ENCODE measurements around the gene IRGC.

Gene IRGC

DNA sequence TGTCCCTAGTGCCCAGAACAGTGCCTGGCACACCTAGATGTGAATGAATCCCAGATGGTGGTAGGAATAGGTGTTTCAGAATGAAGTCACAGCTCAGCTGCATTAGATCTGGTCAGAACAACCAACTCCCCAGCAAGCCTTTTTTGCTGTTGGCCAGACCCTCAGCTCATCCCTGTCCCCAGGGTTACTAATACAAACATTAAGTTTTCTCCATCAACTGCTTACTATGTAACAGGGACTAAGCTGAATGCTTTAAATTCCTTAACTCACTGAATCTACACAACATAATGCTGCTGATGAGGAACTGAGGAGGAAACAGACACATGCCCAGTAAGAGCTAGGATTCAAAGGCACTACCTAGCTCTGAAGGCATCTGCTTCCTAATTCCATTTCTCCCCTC lies 20.1 kb downstream of the IRGC start:
- CTCF ChIA-PET, result interaction anchor here (0.6 to 5.5 kb wide), 8 partner anchors 10 to 74 kb away, joined by 3 to 50 read pairs (median 4); no protein-coding TSS in a partner anchor
- no peaks in the 10 kb centered on the region for H3K9me3 ChIP-seq (ENCODE audit: control insufficient read depth, insufficient read depth, low read depth, low read length)
- no peak overlapping the region for H3K27ac ChIP-seq (ENCODE audit: extremely low read depth, low read depth, low read length)

DNA sequence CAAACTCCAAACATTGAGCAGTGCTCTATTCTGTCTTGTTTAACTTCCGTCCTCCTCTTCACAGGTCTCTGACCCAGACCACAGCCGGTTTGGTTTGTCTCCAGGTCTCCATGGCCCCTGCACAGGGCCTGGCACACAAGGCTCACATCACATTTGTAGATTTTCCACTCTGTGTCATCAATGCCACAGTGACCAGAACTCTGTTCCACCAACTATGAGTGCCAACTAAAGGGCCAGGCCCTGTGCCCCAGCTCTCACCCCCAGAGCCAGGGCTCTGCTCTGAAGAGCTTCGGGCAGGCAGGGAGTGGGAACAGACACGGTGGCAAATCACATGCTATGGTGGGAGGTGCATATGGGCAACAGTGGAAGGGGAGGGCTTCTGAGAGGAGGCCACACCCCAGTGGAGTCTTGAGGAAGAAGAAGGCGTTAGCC lies 22.9 kb downstream of the IRGC start:
- POLR2A ChIA-PET, result interaction anchor here (0.7 to 2.4 kb wide), 3 partner anchors 45 to 80 kb away, joined by 3 to 15 read pairs (median 3); partner anchors contain the start of gene PLAUR
- Histone ChIP-seq H3K4me3 (ENCODE audit: low read depth, low read length) (no peak overlapping the region), H3K36me3 (ENCODE audit: control insufficient read depth in 2 of 2, insufficient read depth in 1 of 2, low read length in 2 of 2) (peaks cover 87 to 100% of the 10 kb centered on the region in 2 experiments), H3K9me3 (ENCODE audit: control insufficient read depth, insufficient read depth, low read depth, low read length) (no peaks in the 10 kb centered on the region), H3K4me1 (ENCODE audit: control insufficient read depth, insufficient read depth, low read length) (no peaks in the 10 kb centered on the region), H3K27ac (ENCODE audit: extremely low read depth, low read depth, low read length) (no peak overlapping the region)
- CTCF ChIA-PET, result interaction anchor here (0.6 to 2.6 kb wide), 7 partner anchors 24 to 144 kb away, joined by 3 to 7 read pairs (median 4); no protein-coding TSS in a partner anchor
- TF ChIP-seq ZNF335 (tag by site-specific recombination; conservative IDR thresholded peaks at IDR 0.05), result no peak
- no peak for TF ChIP-seq ZNF785 (tag by site-specific recombination; IDR thresholded peaks at IDR 0.05)
- TF ChIP-seq ZNF433 (tag by site-specific recombination; IDR thresholded peaks at IDR 0.05; ENCODE audit: low read depth), result no peak
- no peak for TF ChIP-seq ZNF623 (tag by site-specific recombination; IDR thresholded peaks at IDR 0.05)
- TF ChIP-seq, protein P1, sequence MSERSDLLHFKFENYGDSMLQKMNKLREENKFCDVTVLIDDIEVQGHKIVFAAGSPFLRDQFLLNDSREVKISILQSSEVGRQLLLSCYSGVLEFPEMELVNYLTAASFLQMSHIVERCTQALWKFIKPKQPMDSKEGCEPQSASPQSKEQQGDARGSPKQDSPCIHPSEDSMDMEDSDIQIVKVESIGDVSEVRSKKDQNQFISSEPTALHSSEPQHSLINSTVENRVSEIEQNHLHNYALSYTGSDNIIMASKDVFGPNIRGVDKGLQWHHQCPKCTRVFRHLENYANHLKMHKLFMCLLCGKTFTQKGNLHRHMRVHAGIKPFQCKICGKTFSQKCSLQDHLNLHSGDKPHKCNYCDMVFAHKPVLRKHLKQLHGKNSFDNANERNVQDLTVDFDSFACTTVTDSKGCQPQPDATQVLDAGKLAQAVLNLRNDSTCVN (tag by site-specific recombination; optimal IDR thresholded peaks at IDR 0.05), result no peak
- TF ChIP-seq HOXD13 (CRISPR knock-in tag; IDR thresholded peaks at IDR 0.05; ENCODE audit: borderline replicate concordance), result no peak
- TF ChIP-seq, protein P2, sequence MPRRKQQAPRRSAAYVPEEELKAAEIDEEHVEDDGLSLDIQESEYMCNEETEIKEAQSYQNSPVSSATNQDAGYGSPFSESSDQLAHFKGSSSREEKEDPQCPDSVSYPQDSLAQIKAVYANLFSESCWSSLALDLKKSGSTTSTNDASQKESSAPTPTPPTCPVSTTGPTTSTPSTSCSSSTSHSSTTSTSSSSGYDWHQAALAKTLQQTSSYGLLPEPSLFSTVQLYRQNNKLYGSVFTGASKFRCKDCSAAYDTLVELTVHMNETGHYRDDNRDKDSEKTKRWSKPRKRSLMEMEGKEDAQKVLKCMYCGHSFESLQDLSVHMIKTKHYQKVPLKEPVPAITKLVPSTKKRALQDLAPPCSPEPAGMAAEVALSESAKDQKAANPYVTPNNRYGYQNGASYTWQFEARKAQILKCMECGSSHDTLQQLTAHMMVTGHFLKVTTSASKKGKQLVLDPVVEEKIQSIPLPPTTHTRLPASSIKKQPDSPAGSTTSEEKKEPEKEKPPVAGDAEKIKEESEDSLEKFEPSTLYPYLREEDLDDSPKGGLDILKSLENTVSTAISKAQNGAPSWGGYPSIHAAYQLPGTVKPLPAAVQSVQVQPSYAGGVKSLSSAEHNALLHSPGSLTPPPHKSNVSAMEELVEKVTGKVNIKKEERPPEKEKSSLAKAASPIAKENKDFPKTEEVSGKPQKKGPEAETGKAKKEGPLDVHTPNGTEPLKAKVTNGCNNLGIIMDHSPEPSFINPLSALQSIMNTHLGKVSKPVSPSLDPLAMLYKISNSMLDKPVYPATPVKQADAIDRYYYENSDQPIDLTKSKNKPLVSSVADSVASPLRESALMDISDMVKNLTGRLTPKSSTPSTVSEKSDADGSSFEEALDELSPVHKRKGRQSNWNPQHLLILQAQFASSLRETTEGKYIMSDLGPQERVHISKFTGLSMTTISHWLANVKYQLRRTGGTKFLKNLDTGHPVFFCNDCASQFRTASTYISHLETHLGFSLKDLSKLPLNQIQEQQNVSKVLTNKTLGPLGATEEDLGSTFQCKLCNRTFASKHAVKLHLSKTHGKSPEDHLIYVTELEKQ (tag by site-specific recombination; IDR thresholded peaks at IDR 0.05; ENCODE audit: borderline replicate concordance), result no peak

More for the DNA sequence above, 20.1 kb downstream of the IRGC start:
- POLR2A ChIA-PET, result interaction anchor here (0.6 to 2.2 kb wide), 6 partner anchors 10 to 217 kb away, joined by 3 to 8 read pairs (median 4); partner anchors contain the start of genes SMG9 and ZNF283
- Histone ChIP-seq H3K36me3 (ENCODE audit: control insufficient read depth in 2 of 2, insufficient read depth in 1 of 2, low read length in 2 of 2) (peaks cover 88 to 97% of the 10 kb centered on the region in 2 experiments), H3K4me1 (ENCODE audit: control insufficient read depth, insufficient read depth, low read length) (no peaks in the 10 kb centered on the region), H3K4me3 (ENCODE audit: low read depth, low read length) (no peak overlapping the region)
- TF ChIP-seq, protein P3, sequence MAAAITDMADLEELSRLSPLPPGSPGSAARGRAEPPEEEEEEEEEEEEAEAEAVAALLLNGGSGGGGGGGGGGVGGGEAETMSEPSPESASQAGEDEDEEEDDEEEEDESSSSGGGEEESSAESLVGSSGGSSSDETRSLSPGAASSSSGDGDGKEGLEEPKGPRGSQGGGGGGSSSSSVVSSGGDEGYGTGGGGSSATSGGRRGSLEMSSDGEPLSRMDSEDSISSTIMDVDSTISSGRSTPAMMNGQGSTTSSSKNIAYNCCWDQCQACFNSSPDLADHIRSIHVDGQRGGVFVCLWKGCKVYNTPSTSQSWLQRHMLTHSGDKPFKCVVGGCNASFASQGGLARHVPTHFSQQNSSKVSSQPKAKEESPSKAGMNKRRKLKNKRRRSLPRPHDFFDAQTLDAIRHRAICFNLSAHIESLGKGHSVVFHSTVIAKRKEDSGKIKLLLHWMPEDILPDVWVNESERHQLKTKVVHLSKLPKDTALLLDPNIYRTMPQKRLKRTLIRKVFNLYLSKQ (tag by site-specific recombination; IDR thresholded peaks at IDR 0.05; ENCODE audit: borderline replicate concordance), result no peak
- TF ChIP-seq SETDB1 (IDR thresholded peaks at IDR 0.05; ENCODE audit: insufficient read length, low read length) (no peak), WT1 (tag by site-specific recombination; IDR thresholded peaks at IDR 0.05) (no peak), ZNF10 (tag by site-specific recombination; IDR thresholded peaks at IDR 0.05) (peak; percentile 56; the same call in 1 of the 2 replicates), KLF7 (tag by site-specific recombination; IDR thresholded peaks at IDR 0.05; ENCODE audit: borderline replicate concordance) (no peak), ZNF629 (tag by site-specific recombination; IDR thresholded peaks at IDR 0.05) (no peak), RBAK (tag by site-specific recombination; IDR thresholded peaks at IDR 0.05) (no peak)
